ENCODE data around the gene ATXN7L3. TPM values are rescaled to one million over a fixed set of nuclear protein-coding genes. Genes with fewer than 3 reads are reported as not detected.
"Not testable (repeated sequence)": the region's sequence is repeated elsewhere in the genome, so short reads cannot be mapped to it uniquely, and the experiment has no call there.

Gene ATXN7L3
- total RNA-seq, 2 donors from 2014 or later, result 46.5 to 55.8 TPM

GRCh38 chr17:44159519-44160210 is 40.0 kb downstream of the ATXN7L3 start:
- Histone ChIP-seq H3K4me1 (ENCODE audit: control insufficient read depth in 1 of 2, low read depth in 2 of 2) (no peaks in the 10 kb centered on the region), H3K27me3 (replicated peaks; ENCODE audit: insufficient read depth) (no peaks in the 10 kb centered on the region), H3K9me3 (no peaks in the 10 kb centered on the region), H3K4me3 (no peak overlapping the region), H3K36me3 (no peaks in the 10 kb centered on the region), H3K27ac (no peak overlapping the region)
- ATAC-seq (ENCODE audit: insufficient number of reproducible peaks, low FRiP score, low read depth) (no peak), DNase-seq (ENCODE audit: low spot score) (no peak)
- no peak for TF ChIP-seq CTCF (IDR thresholded peaks at IDR 0.05)

DNA sequence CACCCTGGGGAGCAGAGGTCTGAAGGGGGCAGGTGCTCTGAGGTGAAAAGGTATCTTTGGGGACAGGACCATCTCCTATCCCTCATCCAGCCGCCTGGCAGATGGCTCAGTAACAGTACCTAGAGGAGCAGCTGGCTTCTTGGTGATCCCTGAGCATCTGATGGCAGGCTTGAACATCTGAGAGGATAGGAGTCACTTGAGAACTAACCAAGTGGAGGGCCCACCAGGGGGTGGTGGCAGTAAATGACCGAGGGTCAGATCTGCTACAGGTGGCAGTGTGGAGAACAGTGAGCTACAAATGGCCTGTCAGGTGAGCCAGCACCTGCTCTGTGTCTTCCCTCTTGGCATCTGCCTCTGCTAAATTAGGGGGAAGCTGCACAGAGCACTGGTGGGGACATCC is 44.2 kb downstream of the ATXN7L3 start:
- Histone ChIP-seq H3K36me3 (no peaks in the 10 kb centered on the region), H3K4me3 (no peak overlapping the region), H3K27me3 (replicated peaks; ENCODE audit: insufficient read depth) (no peaks in the 10 kb centered on the region), H3K27ac (no peak overlapping the region), H3K4me1 (ENCODE audit: control insufficient read depth in 1 of 2, low read depth in 2 of 2) (no peaks in the 10 kb centered on the region), H3K9me3 (no peaks in the 10 kb centered on the region)
- DNase-seq (ENCODE audit: low spot score) (no peak), ATAC-seq (ENCODE audit: insufficient number of reproducible peaks, low FRiP score, low read depth) (no peak)
- no peak for TF ChIP-seq CTCF (IDR thresholded peaks at IDR 0.05)

DNA sequence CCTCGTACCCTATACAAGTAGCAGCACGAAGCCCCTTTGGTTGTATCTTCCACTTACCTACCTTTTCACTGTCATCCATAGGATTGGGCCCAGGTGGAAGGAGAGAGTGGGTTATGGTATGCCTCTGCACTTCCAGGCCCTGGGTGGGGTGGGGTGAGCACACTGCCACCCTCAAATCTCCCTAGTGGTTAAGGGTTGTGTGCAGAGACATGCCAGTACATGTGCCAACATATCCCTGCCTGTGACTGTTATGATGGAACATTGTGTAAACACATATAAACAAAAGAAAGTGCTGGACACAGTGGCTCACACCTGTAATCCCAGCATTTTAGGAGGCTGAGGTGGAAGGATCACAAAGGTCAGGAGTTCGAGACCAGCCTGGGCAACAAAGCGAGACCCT is 46.8 kb downstream of the ATXN7L3 start:
- TF ChIP-seq CTCF (IDR thresholded peaks at IDR 0.05), result no peak
- no peaks in the 10 kb centered on the region for H3K36me3 ChIP-seq
- no peaks in the 10 kb centered on the region for H3K4me1 ChIP-seq (ENCODE audit: control insufficient read depth in 1 of 2, low read depth in 2 of 2)
- no peak for DNase-seq (ENCODE audit: low spot score)
- no peak for ATAC-seq (ENCODE audit: insufficient number of reproducible peaks, low FRiP score, low read depth)
- H3K4me3 ChIP-seq, result no peak overlapping the region
- H3K27me3 ChIP-seq (replicated peaks; ENCODE audit: insufficient read depth), result no peaks in the 10 kb centered on the region
- H3K27ac ChIP-seq, result no peak overlapping the region
- no peaks in the 10 kb centered on the region for H3K9me3 ChIP-seq

DNA sequence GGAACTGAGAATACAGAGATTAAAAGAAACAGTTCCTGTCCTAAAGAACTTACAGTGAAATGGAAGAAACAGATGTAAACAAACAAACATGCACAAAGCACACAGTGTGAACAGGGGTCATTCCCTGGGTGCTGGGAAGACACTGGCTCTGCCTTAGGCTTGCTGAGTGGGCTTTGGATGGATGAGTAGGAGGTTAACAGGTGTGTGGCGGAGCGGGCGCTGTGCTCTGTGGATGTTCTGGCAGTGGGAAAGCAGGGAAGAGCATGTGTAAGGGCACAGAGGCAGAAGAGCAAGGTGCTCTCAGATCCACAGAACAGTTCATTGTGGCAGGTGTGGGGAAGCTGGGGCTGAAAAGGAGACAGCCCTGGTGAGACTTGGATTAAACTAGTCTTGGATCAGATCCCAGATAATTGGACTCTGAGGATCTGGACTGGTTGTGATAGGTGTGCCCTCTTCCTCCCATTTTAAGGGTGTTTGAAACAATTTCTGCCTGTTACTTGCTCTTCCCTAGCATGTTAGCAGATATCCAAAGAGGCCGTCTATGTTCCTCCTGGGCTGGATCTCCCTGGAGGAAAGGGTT is 49.8 kb downstream of the ATXN7L3 start:
- no peak for TF ChIP-seq CTCF (IDR thresholded peaks at IDR 0.05)

DNA sequence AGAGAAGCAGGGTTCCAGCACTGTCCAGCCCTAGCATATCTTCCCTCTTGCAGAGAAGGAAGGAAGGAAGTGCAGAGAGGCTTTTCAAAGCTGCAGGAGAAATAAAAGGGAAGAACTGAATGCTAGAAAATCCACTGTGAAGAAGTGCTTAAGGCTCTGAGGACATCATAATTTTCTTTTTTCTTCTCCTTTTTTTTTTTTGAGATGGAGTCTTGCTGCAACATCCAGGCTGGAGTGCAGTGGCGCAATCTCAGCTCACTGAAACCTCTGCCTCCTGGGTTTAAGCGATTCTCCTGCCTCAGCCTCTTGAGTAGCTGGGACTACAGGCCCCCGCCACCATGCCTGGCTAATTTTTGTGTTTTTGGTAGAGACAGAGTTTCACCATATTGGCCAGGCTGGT is 50.6 kb downstream of the ATXN7L3 start:
- not testable (repeated sequence) for H3K36me3 ChIP-seq; DNase-seq (ENCODE audit: low spot score); H3K4me1 ChIP-seq (ENCODE audit: control insufficient read depth in 1 of 2, low read depth in 2 of 2); ATAC-seq (ENCODE audit: insufficient number of reproducible peaks, low FRiP score, low read depth); H3K27ac ChIP-seq; H3K4me3 ChIP-seq; H3K9me3 ChIP-seq; H3K27me3 ChIP-seq (replicated peaks; ENCODE audit: insufficient read depth)

More for the DNA sequence above, 49.8 kb downstream of the ATXN7L3 start:
- Histone ChIP-seq H3K9me3 (no peaks in the 10 kb centered on the region), H3K4me1 (ENCODE audit: control insufficient read depth in 1 of 2, low read depth in 2 of 2) (no peaks in the 10 kb centered on the region), H3K27ac (no peak overlapping the region), H3K4me3 (no peak overlapping the region), H3K27me3 (replicated peaks; ENCODE audit: insufficient read depth) (no peaks in the 10 kb centered on the region), H3K36me3 (no peaks in the 10 kb centered on the region)
- ATAC-seq (ENCODE audit: insufficient number of reproducible peaks, low FRiP score, low read depth) (no peak), DNase-seq (ENCODE audit: low spot score) (no peak)
